Measurements from ENCODE around the gene FGF1. TPM values are rescaled to one million over a fixed set of nuclear protein-coding genes. Genes with fewer than 3 reads are reported as not detected.

FGF1 gene
- total RNA-seq, 1 donor from 2014 or later: 0.07 TPM

- Mint-ChIP-seq H3K4me1 (peaks cover 15% of the 10 kb centered on the region), H3K27me3 (ENCODE audit: low read depth) (no peaks in the 10 kb centered on the region), H3K36me3 (no peaks in the 10 kb centered on the region), H3K9me3 (no peaks in the 10 kb centered on the region), H3K27ac (no peak overlapping the region), H3K4me3 (no peak overlapping the region)
- DNase-seq (ENCODE audit: low spot score in 2 of 2, unreplicated experiment in 2 of 2): no peak
- no peak for TF ChIP-seq CTCF (IDR thresholded peaks at IDR 0.05; ENCODE audit: unreplicated experiment)
Measured at GRCh38 chr5:142626786-142627185, 59.1 kb downstream of the FGF1 start.

- TF ChIP-seq CTCF (IDR thresholded peaks at IDR 0.05; ENCODE audit: unreplicated experiment): no peak
- DNase-seq (ENCODE audit: low spot score in 2 of 2, unreplicated experiment in 2 of 2): no peak
- no peaks in the 10 kb centered on the region for H3K36me3 Mint-ChIP-seq
- H3K27ac Mint-ChIP-seq: no peak overlapping the region
- H3K27me3 Mint-ChIP-seq (ENCODE audit: low read depth): no peaks in the 10 kb centered on the region
- H3K4me1 Mint-ChIP-seq: peaks cover 15% of the 10 kb centered on the region
- no peak overlapping the region for H3K4me3 Mint-ChIP-seq
- peaks cover under 1% of the 10 kb centered on the region for H3K9me3 Mint-ChIP-seq
Measured at GRCh38 chr5:142626099-142626498, 59.8 kb downstream of the FGF1 start.

GRCh38 chr5:142621227-142621626 lies 64.7 kb downstream of the FGF1 start:
- no peak for DNase-seq (ENCODE audit: low spot score in 2 of 2, unreplicated experiment in 2 of 2)
- H3K36me3 Mint-ChIP-seq: no peaks in the 10 kb centered on the region
- TF ChIP-seq CTCF (IDR thresholded peaks at IDR 0.05; ENCODE audit: unreplicated experiment): no peak
- peaks cover 3% of the 10 kb centered on the region for H3K9me3 Mint-ChIP-seq
- peaks cover 15% of the 10 kb centered on the region for H3K4me1 Mint-ChIP-seq
- no peaks in the 10 kb centered on the region for H3K27me3 Mint-ChIP-seq (ENCODE audit: low read depth)
- H3K27ac Mint-ChIP-seq: no peak overlapping the region
- no peak overlapping the region for H3K4me3 Mint-ChIP-seq

- H3K27ac Mint-ChIP-seq: no peak overlapping the region
Measured at GRCh38 chr5:142619815-142620214, 66.1 kb downstream of the FGF1 start.

GRCh38 chr5:142618130-142618523 lies 67.8 kb downstream of the FGF1 start:
- Mint-ChIP-seq H3K36me3 (no peaks in the 10 kb centered on the region), H3K4me3 (no peak overlapping the region), H3K27ac (no peak overlapping the region), H3K27me3 (ENCODE audit: low read depth) (no peaks in the 10 kb centered on the region), H3K9me3 (peaks cover 3% of the 10 kb centered on the region), H3K4me1 (no peaks in the 10 kb centered on the region)
- no peak for DNase-seq (ENCODE audit: low spot score in 2 of 2, unreplicated experiment in 2 of 2)
- TF ChIP-seq CTCF (IDR thresholded peaks at IDR 0.05; ENCODE audit: unreplicated experiment): no peak

More at GRCh38 chr5:142619815-142620214, 66.1 kb downstream of the FGF1 start:
- H3K36me3 Mint-ChIP-seq: no peaks in the 10 kb centered on the region
- no peaks in the 10 kb centered on the region for H3K27me3 Mint-ChIP-seq (ENCODE audit: low read depth)
- DNase-seq (ENCODE audit: low spot score in 2 of 2, unreplicated experiment in 2 of 2): no peak
- H3K4me1 Mint-ChIP-seq: peaks cover 3% of the 10 kb centered on the region
- no peak for TF ChIP-seq CTCF (IDR thresholded peaks at IDR 0.05; ENCODE audit: unreplicated experiment)
- H3K4me3 Mint-ChIP-seq: no peak overlapping the region
- peaks cover 3% of the 10 kb centered on the region for H3K9me3 Mint-ChIP-seq

Measured in mesothelial cell of epicardium (in vitro differentiated cells).